ENCODE results near the gene RFC4.
"Not testable (repeated sequence)": the region's sequence is repeated elsewhere in the genome, so short reads cannot be mapped to it uniquely, and the experiment has no call there.

RFC4 gene

DNA sequence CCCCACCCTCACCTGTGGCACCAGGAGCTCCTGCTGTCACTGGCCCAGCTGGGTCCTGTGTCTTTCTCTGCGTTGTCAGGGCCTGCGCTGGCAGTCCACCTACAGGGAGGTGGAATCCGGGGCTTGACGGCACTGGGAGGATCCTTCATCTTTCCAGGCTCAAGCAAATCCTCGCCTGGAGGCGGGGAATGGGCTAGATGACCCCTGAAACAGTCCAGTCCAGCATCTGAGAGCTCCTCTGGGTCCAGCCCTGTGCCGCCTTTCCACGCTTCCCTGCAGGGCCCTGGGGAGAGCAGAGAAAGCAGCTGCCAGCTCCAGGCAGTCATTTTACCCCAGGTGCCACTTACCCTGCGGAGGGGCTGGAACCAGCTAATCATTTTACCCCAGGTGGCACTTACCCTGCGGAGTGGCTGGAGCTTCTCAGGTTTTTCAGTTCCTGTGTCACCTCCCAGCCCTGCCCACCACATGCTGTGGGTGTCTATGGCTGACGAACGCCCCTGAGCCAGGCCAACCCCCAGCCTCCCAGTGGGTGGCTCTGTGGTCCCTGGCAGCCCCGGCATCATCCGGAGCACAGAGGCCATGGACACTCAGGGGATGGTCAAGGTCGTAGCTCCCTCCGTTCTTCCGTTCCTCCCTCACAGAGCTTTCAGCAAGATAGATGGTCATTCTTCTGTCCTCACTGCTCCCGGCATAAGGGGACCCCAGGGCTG lies 18.3 kb upstream of the RFC4 start:
- DNase-seq (ENCODE audit: low read depth, low spot score) = no peak

DNA sequence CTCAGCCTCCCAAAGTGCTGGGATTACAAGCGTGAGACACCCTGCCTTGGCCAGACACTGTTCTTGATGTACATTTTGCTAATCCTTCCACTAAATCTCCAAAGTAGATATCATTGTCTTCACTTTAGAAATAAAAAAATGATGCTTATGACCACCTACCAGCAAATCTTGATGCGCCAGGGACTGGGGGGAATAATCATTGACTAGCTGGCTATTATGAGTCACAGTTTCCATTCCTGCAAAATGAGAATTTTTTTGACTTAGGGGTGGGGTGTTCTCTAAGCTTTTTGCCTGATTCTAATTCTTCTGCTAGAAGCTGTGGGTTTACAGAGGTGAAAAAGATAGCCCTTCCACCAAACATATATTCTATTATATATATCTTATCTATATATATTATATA lies 17.1 kb upstream of the RFC4 start:
- DNase-seq (ENCODE audit: low read depth, low spot score) = no peak

DNA sequence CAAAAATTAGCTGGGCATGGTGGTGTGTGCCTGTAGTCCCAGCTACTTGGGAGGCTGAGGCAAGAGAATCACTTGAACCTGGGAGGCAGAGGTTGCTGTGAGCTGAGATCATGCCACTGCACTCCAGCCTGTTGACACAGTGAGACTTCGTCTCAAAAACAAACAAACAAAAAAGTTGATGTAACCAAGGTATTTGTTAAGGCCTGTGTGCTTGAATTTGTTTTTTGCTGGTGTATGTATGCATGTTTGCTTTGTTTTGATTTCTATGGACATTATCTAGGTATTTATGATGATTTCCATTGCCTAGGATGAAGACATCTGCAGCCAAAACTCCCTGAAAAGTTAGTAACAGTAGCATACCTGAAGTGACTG lies 16.1 kb upstream of the RFC4 start:
- DNase-seq (ENCODE audit: low read depth, low spot score) = not testable (repeated sequence)

DNA sequence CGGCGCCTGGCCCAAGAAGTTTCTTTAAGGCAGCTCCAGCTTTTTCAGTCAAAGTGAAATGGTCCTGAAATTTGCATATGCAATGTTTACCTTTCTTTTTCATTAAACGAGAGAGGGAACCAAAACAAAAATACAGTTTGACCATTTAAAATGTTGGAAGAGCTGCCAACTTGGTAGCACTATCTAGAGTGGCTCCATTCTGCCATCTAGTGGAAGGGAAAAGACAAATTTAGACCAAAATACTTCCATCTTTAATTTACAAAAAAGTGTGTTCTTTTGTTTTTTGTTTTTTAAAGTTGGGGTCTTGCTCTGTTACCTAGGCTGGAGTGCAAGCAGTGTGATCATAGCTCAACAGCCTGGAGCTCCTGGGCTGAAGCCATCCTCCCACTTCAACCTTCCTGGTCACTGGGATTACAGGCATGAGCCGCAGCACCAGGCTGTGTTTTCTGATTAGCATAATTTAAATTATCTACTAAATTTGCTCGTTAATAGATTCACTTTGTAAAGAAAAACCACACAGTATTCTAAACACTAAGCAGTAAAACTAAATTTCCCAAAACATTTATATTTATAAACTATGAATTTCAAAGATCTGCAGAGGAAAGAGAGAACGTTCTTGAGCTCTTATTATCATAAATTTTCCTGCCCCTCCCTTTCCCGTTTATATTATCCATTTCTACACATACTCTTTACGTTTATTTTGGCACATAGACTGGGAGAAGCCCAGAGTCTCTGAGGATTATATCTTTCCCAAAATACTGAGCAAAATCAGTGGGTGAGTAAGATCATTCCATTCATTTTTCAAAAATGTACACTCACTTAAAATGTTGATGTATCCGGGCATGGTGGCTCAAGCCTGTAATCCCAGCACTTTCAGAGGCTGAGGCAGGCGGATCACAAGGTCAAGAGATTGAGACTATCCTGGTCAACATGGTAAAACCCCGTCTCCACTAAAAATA lies 15.4 kb upstream of the RFC4 start:
- DNase-seq (ENCODE audit: low read depth, low spot score) = no peak

DNA sequence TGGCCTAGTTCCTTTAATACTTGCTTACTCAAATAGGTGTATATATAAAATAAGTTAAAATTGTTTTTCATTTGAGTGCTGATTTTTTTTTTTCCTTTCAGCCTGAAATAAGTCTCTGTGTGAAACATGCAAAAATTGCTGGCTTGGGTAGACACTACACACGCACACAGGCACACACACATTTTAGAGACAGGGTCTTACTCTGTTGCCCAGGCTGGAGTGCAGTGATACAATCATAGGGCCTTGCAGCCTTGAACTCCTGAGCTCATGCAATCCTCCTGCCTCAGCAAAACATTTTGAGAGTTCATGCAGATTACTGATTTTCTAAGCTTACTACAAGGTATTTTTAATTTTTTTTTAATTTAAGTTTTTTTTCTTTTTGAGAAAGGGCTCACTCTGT lies 12.7 kb upstream of the RFC4 start:
- DNase-seq (ENCODE audit: low read depth, low spot score) = no peak

GRCh38 chr3:186818516-186818915 lies 12.2 kb upstream of the RFC4 start:
- DNase-seq (ENCODE audit: low read depth, low spot score) = no peak

GRCh38 chr3:186815435-186815834 lies 9.2 kb upstream of the RFC4 start:
- DNase-seq (ENCODE audit: low read depth, low spot score) = no peak

GRCh38 chr3:186814100-186814499 lies 7.8 kb upstream of the RFC4 start:
- no peak for DNase-seq (ENCODE audit: low read depth, low spot score)

DNA sequence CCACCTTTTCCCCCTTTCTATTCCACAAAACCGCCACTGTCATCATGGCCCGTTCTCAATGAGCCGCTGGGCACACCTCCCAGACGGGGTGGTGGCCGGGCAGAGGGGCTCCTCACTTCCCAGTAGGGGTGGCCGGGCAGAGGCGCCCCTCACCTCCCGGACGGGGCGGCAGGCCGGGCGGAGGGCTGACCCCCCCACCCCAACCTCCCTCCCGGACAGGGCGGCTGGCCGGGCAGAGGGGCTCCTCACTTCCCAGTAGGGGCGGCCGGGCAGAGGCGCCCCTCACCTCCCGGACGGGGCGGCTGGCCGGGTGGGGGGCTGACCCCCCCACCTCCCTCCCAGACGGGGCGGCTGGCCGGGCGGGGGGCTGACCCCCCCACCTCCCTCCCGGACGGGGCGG lies 5.0 kb upstream of the RFC4 start:
- not testable (repeated sequence) for DNase-seq (ENCODE audit: low read depth, low spot score)

DNA sequence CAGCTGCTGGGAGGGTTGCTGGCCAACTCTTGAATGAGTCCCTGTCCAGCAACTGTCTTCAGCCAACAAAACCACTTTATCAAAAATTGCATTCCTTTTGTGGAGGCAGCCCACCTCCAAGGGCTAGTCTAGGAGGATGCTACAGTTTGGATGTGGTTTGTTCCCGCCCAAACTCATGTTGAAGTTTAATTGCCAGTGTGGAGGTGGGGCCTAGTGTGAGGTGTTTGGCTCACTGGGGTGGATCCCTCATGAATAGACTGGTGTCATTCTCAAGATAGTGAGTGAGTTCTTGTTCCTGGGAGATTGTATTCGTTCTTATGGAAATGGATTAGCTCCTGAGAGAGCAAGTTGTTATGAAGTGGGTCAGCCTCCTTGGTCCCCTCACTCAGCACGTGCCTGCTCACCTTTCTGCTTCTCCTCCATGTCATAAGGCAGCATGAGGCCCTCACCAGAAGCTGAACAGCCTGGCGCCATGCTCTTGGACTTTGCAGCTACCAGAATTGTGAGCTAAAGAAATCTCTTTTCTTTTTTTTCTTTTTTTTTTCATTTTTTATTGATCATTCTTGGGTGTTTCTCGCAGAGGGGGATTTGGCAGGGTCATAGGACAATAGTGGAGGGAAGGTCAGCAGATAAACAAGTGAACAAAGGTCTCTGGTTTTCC lies 4.2 kb upstream of the RFC4 start:
- DNase-seq (ENCODE audit: low read depth, low spot score) = no peak

- no peak for DNase-seq (ENCODE audit: low read depth, low spot score)
These were observed 949 bp upstream of the RFC4 start for GRCh38 chr3:186807231-186807630.

GRCh38 chr3:186803447-186803846 lies 2.8 kb downstream of the RFC4 start:
- DNase-seq (ENCODE audit: low read depth, low spot score) = not testable (repeated sequence)

GRCh38 chr3:186802701-186803100 lies 3.6 kb downstream of the RFC4 start:
- DNase-seq (ENCODE audit: low read depth, low spot score) = no peak

DNA sequence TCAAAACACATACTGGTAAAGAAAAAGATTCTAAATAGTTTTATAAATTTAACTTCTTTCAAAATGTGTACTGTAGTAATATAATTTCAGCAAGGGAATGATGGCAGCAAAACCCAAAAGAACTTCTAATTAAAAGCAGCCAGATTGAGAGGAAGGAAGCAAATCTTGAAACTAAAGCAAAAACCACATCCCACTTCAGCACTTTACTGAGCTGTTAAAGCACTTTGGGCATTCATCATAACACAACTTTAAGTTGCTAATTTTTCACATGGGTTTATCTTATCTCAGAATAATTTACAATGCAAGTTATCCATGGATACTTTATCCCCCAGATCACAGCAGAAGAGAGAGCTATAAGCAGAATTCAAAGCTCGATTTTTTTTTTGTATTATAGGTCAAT lies 6.0 kb downstream of the RFC4 start:
- DNase-seq (ENCODE audit: low read depth, low spot score) = no peak

DNA sequence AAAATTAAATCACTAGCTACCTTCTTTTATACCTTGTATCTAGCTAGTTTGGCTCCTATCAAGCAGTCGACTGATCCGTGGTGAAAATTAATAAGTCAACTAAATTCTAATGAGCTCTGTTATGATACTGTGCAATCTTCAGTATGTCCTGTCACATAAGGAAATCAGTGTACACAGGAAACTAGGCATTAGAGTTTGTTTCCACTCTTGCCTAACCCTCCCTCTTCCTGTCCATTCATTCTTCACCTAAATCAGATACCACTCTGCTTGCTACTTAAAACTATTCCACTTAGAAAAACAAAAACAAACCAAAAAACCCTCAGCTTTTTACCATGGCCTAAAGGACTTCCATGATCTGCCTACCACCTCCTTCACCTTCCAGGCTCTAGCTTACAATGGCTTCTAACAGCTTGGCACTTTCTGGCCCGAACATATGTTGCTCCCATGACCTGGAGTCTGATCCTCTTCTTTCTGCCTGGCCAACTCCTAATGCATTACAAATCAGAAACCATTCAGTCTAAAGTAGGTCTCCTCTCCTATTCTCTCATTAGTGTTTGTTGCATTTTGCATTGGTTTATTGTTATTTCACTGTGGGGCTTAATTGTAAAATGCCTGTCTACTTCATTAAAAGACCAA lies 7.9 kb downstream of the RFC4 start:
- no peak for DNase-seq (ENCODE audit: low read depth, low spot score)

DNA sequence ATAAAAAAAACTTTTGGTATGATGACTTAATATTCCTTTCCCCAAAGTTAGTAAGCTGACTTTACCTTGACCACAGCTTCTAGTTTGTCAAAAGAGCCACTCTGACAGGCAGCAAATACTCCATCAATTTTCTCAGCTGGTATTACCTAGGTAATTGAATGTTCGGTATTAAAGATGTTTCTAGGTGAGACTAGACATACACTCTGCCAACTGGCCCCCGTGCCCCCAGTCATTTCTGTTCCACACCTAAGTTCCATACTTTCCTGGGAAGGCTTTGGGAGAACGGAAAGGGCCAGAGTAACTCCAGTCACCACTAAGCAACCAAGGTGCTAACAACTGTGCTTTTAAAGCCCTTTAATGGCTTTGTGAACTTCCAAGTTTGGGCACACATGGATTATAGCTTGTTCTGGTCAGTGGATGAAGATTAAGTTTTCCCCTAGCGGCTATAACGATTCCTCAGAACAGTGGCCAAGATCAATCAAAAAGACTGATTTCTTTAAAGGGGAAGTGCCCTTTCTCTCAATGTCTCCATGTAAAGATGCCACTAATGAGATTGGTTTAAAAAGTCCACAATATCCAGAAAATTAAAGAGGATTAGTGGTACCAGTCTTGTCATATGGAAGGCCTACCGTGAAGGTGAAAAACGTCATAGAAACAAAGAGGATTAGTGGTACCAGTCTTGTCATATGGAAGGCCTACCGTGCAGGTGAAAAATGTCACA lies 15.9 kb downstream of the RFC4 start:
- DNase-seq (ENCODE audit: low read depth, low spot score) = no peak

GRCh38 chr3:186789554-186790260 lies 16.6 kb downstream of the RFC4 start:
- no peak for DNase-seq (ENCODE audit: low read depth, low spot score)

DNA sequence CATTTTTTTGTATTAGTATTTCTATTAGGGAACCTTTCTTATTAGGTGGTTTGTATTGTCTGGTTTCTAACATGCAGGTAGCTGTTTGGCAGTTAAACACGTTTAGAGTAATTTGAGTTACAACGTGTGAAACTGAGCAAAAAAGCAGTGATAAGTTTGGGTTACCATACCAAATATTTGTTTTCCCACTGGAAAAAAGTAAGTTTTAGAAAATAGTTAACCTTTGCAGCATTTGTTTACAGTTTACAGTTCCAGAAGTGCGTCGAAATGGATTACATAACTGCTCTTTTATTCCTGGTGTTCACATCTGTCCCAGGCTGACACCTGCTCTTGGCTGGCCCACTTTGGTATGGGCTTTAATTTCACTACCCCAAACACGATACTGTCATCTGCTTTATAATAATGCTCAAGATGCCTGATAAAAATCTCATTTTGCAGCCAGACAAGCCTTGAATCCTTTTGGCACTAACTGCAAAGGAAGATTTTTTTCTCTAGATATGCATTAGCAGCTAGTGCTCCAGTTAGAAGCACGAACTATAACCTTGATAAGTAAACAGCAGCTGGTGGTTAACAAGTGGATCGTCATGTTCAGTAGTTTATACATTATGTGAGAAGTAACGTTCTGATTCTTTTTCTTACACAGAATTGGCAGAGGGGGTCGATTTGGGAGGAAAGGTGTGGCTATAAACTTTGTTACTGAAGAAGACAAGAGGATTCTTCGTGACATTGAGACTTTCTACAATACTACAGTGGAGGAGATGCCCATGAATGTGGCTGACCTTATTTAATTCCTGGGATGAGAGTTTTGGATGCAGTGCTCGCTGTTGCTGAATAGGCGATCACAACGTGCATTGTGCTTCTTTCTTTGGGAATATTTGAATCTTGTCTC lies 17.6 kb downstream of the RFC4 start:
- DNase-seq (ENCODE audit: low read depth, low spot score) = no peak

DNA sequence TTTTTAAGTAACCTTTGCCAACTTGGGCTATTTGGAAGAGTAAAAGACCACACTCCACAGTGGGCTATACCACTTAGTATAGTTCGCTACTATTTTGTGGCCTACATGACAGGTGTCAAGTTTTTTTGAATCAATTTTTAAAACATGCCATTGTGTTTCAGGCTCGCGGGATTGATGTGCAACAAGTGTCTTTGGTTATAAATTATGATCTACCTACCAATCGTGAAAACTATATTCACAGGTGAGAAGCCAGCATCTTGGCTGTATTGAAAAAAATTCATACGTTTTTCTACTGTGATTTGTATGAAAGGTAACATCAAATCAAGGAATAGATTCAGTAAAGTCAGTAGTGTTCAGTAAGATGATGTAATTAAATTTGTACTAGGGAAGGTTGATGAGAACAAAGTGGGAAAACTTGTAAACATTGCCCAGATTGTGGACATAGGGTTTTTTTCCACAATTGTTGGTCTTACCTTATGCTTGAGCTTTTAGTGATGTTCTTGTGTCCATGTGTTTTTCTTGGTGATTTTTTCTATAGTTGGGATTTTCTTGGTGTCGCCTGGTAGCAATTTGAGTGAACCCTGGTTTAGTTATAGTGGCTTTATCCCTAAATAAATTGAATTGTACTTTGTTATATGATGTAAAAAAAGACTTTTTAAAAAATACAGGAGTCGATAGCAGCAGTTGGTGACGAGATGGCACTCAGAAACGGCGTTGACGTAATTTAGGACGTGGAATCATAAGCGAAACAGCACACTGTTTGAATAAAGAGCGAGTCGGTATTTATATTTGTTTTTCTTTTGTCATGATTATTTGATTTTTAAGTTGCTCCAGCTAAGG lies 18.4 kb downstream of the RFC4 start:
- DNase-seq (ENCODE audit: low read depth, low spot score) = no peak
